AG04450 (cell line): ENCODE results near the gene IFIT3. TPM values are rescaled to one million over a fixed set of nuclear protein-coding genes. Genes with fewer than 3 reads are reported as not detected.

Source experiments
- CTCF ChIA-PET: fragments of 300-600, 350-600 bp; formaldehyde crosslinking; extraction: SDS; loops from one replicate; lab custom pipeline; 2022; ENCODE audit warnings: antibody characterized with exemption, inconsistent platforms; lab: Charles Lee
- POLR2A ChIA-PET: fragments of 350-600 bp; formaldehyde crosslinking; extraction: SDS; loops from one replicate; lab custom pipeline; 2021; ENCODE audit warnings: antibody characterized with exemption, inconsistent platforms; lab: Yijun Ruan, JAX
- DNase-seq: peaks from one replicate; pipeline ENCODE4 v3.0.0-alpha.2; 2011; ENCODE audit warnings: low read depth, low spot score
- H3K27ac ChIP-seq: one replicate; pipeline ENCODE4 v1.5.1; 2012; ENCODE audit warnings: low read depth, low read length, control low read depth
- H3K27me3 ChIP-seq: one replicate; pipeline ENCODE4 v1.6.0; 2012; ENCODE audit warnings: low read length; ENCODE audit not compliant: control insufficient read depth, insufficient read depth
- H3K4me3 ChIP-seq: 2 replicates; pipeline ENCODE4 v1.5.1; 2011; ENCODE audit warnings: mild to moderate bottlenecking, low read depth, low read length, control low read depth
- H3K9me3 ChIP-seq: 2 replicates; pipeline ENCODE4 v1.5.1; 2012; ENCODE audit warnings: low read length; ENCODE audit not compliant: control insufficient read depth, insufficient read depth
- CTCF ChIP-seq: IDR thresholded peaks from 2 replicates; pipeline ENCODE4 v1.5.1; 2011; ENCODE audit warnings: low read depth, low read length, control low read depth, inconsistent platforms
- polyA plus RNA-seq: library from polyadenylated mRNA; depleted of rRNA; stranded (reverse); fragments of >200 nt; gene quantifications from 2 replicates; pipeline ENCODE4 v1.2.3, GENCODE V29; 2011

IFIT3 gene
- polyA plus RNA-seq, 1 experiment, result 8.7 TPM

GRCh38 chr10:89294721-89295239, 33.0 kb upstream of the IFIT3 start:
- Histone ChIP-seq H3K27ac (no peak overlapping the region), H3K27me3 (no peaks in the 10 kb centered on the region), H3K9me3 (no peaks in the 10 kb centered on the region), H3K4me3 (no peak overlapping the region)
- no peak for DNase-seq
- TF ChIP-seq CTCF, result no peak
- ChIA-PET CTCF (interaction anchor here (1.0 to 2.1 kb wide), 2 partner anchors 11 to 74 kb away, joined by 3 to 14 read pairs; no protein-coding TSS in a partner anchor), POLR2A (interaction anchor here (2.0 kb wide), 1 partner anchor 57 kb away, joined by 8 read pairs; no protein-coding TSS in a partner anchor)

DNA sequence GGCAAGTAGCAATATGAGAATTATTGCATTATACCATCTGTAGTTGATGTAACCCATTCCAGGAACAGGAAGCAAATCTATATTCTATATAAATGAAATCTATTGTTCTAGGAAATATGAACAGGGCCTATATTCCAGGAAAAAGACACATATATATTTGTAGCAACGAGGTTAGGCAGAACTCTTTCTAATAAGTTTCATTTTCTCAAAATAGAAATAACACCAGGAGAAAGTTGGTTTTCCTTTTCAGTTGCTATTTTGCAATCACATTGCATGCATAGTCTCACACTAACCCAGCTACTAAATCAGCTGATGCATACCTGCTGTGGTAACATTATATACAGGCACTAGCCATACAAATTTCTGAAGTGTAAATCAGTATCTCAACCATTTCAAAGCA, 32.2 kb upstream of the IFIT3 start:
- TF ChIP-seq CTCF, result no peak
- Histone ChIP-seq H3K27ac (no peak overlapping the region), H3K4me3 (no peak overlapping the region), H3K9me3 (no peaks in the 10 kb centered on the region), H3K27me3 (no peaks in the 10 kb centered on the region)
- peak; percentile 66 for DNase-seq
- POLR2A ChIA-PET, result interaction anchor here (0.6 to 2.0 kb wide), 4 partner anchors 17 to 57 kb away, joined by 3 to 8 read pairs (median 6); partner anchors contain the start of gene IFIT3
- CTCF ChIA-PET, result interaction anchor here (1.0 to 2.1 kb wide), 3 partner anchors 12 to 74 kb away, joined by 3 to 14 read pairs (median 6); no protein-coding TSS in a partner anchor

- H3K9me3 ChIP-seq, result no peaks in the 10 kb centered on the region
- H3K27ac ChIP-seq, result peak overlapping the region; percentile 79
- TF ChIP-seq CTCF, result no peak
- DNase-seq, result peak; percentile 46
- H3K27me3 ChIP-seq, result no peaks in the 10 kb centered on the region
- ChIA-PET POLR2A (interaction anchor here (0.6 to 2.0 kb wide), 5 partner anchors 18 to 279 kb away, joined by 3 to 8 read pairs (median 4); partner anchors contain the start of gene IFIT3), CTCF (interaction anchor here (1.6 kb wide), 1 partner anchor 73 kb away, joined by 6 read pairs; no protein-coding TSS in a partner anchor)
- no peak overlapping the region for H3K4me3 ChIP-seq
These were observed 31.6 kb upstream of the IFIT3 start for GRCh38 chr10:89296220-89296648.

GRCh38 chr10:89297356-89297755, 30.4 kb upstream of the IFIT3 start:
- Histone ChIP-seq H3K27me3 (no peaks in the 10 kb centered on the region), H3K4me3 (no peak overlapping the region), H3K9me3 (no peaks in the 10 kb centered on the region), H3K27ac (no peak overlapping the region)
- CTCF ChIA-PET, result interaction anchor here (1.6 kb wide), 1 partner anchor 72 kb away, joined by 6 read pairs; no protein-coding TSS in a partner anchor
- POLR2A ChIA-PET, result no interaction called here
- no peak for TF ChIP-seq CTCF
- DNase-seq, result no peak

DNA sequence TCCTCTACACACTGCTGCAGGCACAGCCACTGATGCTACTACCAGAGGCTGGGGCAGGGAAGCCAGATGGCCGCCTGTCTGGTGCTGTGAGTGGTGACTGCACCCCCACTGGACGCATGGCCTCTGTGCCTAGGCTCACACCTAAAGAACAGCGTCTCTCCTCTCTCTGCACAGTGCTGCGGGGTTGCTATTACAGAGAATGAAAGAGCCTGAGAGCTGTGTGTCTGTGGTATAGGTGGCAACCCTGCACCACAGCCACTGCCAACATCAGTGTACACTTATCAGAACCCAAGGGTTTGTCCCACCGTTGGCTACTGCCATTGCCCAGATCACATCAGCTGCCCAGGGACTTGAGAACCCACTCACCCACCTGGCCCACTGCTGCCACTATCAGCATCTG, 30.0 kb upstream of the IFIT3 start:
- Histone ChIP-seq H3K4me3 (no peak overlapping the region), H3K27me3 (no peaks in the 10 kb centered on the region), H3K27ac (no peak overlapping the region), H3K9me3 (no peaks in the 10 kb centered on the region)
- DNase-seq, result no peak
- CTCF ChIA-PET, result no interaction called here
- no peak for TF ChIP-seq CTCF
- POLR2A ChIA-PET, result no interaction called here
